ENCODE results near the gene ATG4B. TPM values are rescaled to one million over a fixed set of nuclear protein-coding genes. Genes with fewer than 3 reads are reported as not detected.
A peak's percentile ranks its signal among the peaks of the same experiment; 100 is the strongest.

The ATG4B gene
- total and polyA plus RNA-seq, 2 of the 8 experiments (the other 6 are each of a cell fraction or from before 2014, with no cell fraction given): 103 to 155 TPM

DNA sequence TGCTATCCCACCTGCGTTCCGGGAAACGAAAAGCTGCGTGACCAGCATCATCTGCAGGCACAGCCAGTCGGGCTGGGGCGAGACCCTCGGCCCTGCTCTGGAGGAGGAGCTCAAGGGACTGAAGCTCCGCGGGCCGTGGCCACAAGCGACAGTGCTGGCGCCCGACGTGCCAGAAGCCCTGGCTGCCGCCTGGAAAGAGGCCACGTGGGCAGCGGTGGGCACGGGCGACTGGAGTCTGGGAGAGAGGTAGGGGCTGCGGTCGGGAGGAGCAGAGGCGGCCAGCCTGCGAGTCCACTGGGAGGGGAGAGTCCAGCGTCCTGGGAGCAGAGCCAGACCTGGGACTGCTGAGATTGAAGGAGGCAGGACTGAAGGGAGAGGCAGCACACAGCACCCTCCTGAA lies 39.9 kb downstream of the ATG4B start:
- TF ChIP-seq POLR2AphosphoS5 (IDR thresholded peaks at IDR 0.05; ENCODE audit: low read depth, low read length): 0 out of 2 replicates have a peak, but pooled peaks have one; percentile 20
- TF ChIP-seq RAD21 (IDR thresholded peaks at IDR 0.05 in 1 of 2, conservative IDR thresholded peaks at IDR 0.05 in 1 of 2; ENCODE audit: low read depth in 2 of 2, low read length in 2 of 2): no peak
- H3K23me2 ChIP-seq (ENCODE audit: low read depth, low read length): no peaks in the 10 kb centered on the region
- H3K4me2 ChIP-seq (ENCODE audit: insufficient read depth in 1 of 2, low read depth in 2 of 2, low read length in 2 of 2): no peak overlapping the region
- H3K56ac ChIP-seq (replicated peaks; ENCODE audit: insufficient read length, low read depth, low read length): no peak overlapping the region
- H3K79me1 ChIP-seq (ENCODE audit: low read depth, low read length): no peaks in the 10 kb centered on the region; the same call in 1 of the 2 replicates
- no peak overlapping the region for H3K14ac ChIP-seq (ENCODE audit: insufficient read length)
- H4K20me1 ChIP-seq (replicated peaks in 1 of 2; ENCODE audit: control insufficient read depth in 1 of 2, insufficient read depth in 2 of 2, low read length in 2 of 2): peaks cover 7 to 19% of the 10 kb centered on the region in 2 experiments
- no peak overlapping the region for H4K5ac ChIP-seq (ENCODE audit: insufficient read length, low read depth, low read length)
- no peak overlapping the region for H3K18ac ChIP-seq (ENCODE audit: extremely low read depth, low read length)
- no peak overlapping the region for H2BK120ac ChIP-seq (replicated peaks; ENCODE audit: low read depth, low read length)
- H2BK15ac ChIP-seq (ENCODE audit: low read length): no peak overlapping the region
- no peak overlapping the region for H2BK12ac ChIP-seq (ENCODE audit: low read depth, low read length)
- no peaks in the 10 kb centered on the region for H3K9me3 ChIP-seq (ENCODE audit: insufficient read depth in 2 of 2, low read depth in 1 of 2, low read length in 1 of 2)
- peaks cover 0 to 3% of the 10 kb centered on the region in 2 experiments; a peak in 1 of 4 replicates for H3K79me2 ChIP-seq (ENCODE audit: control insufficient read depth in 1 of 2, insufficient read depth in 2 of 2, low read length in 2 of 2)
- peaks cover 14 to 46% (median 25%) of the 10 kb centered on the region in 4 experiments; a peak in 7 of 8 replicates for H3K36me3 ChIP-seq (ENCODE audit: control insufficient read depth in 2 of 4, insufficient read depth in 4 of 4, low read length in 3 of 4)
- no peak overlapping the region for H3K4me3 ChIP-seq (ENCODE audit: extremely low read depth in 1 of 4, insufficient read depth in 2 of 4, low read depth in 3 of 4, low read length in 4 of 4)
- H2BK5ac ChIP-seq (ENCODE audit: low read depth, low read length): no peak overlapping the region
- FAIRE-seq (no peak), DNase-seq (ENCODE audit: low read depth in 1 of 2, low spot score in 2 of 2) (no peak)
- no peak overlapping the region for H2AFZ ChIP-seq (ENCODE audit: low read length)
- H2BK20ac ChIP-seq (ENCODE audit: low read length): no peak overlapping the region
- H3K4me1 ChIP-seq (replicated peaks in 1 of 4; ENCODE audit: control insufficient read depth in 3 of 4, insufficient read depth in 4 of 4, low read length in 3 of 4): no peaks in the 10 kb centered on the region
- H3K4ac ChIP-seq (replicated peaks; ENCODE audit: insufficient read length, low read depth, low read length): no peak overlapping the region
- no peak overlapping the region for H3K23ac ChIP-seq (ENCODE audit: insufficient read length)
- WGBS, 2 experiments (ENCODE audit: extremely low coverage in 1 of 2, insufficient coverage in 1 of 2, insufficient read length in 1 of 2, insufficient replicate concordance in 2 of 2, low coverage in 1 of 2, low lambda C conversion rate in 2 of 2, missing lambda C conversion rate in 1 of 2): 89% methylated on average over 24 of the region's 24 CpGs; no CpG with 5 or more reads in 1 of the 2 experiments
- H4K8ac ChIP-seq (ENCODE audit: extremely low read depth, insufficient read depth, low read length): no peak overlapping the region
- ChIA-PET CTCF (ENCODE audit: partially characterized antibody) (interaction anchor here (1.0 to 2.9 kb wide), 2 partner anchors 12 to 201 kb away, joined by 3 to 11 read pairs; no protein-coding TSS in a partner anchor), POLR2A (ENCODE audit: partially characterized antibody) (interaction anchor here (1.3 to 20.2 kb wide), 4 partner anchors 8 to 22 kb away, joined by 3 to 265 read pairs (median 40); partner anchors contain the start of genes DTYMK and ING5)
- H3K27ac ChIP-seq (ENCODE audit: low read depth, low read length): no peak overlapping the region
- H4K91ac ChIP-seq (replicated peaks; ENCODE audit: insufficient read length, low read length): no peak overlapping the region
- H2AK5ac ChIP-seq (ENCODE audit: low read depth, low read length): no peak overlapping the region
- peak overlapping the region in 1 of 4 experiments; percentile 13; a peak in 2 of 7 replicates for H3K9ac ChIP-seq (replicated peaks in 1 of 4; ENCODE audit: extremely low read depth in 1 of 4, low read depth in 3 of 4, low read length in 3 of 4)
- H3K27me3 ChIP-seq (replicated peaks in 1 of 4; ENCODE audit: control insufficient read depth in 3 of 4, extremely low read depth in 1 of 4, insufficient read depth in 3 of 4, low read length in 3 of 4): no peaks in the 10 kb centered on the region

Measured in H1 (cell line).